Right forelimb (tissue), 1 donor: Measurements from ENCODE around the gene SLC25A13.
"Not testable (repeated sequence)": the region's sequence is repeated elsewhere in the genome, so short reads cannot be mapped to it uniquely, and the experiment has no call there.

Experiments used
- DNase-seq: peaks from one replicate; pipeline ENCODE4 v3.0.0-alpha.2; 2018

Gene SLC25A13

GRCh38 chr7:96297876-96298275, 24.0 kb downstream of the SLC25A13 start:
- DNase-seq = no peak

- not testable (repeated sequence) for DNase-seq
Measured at GRCh38 chr7:96297446-96297845, 24.5 kb downstream of the SLC25A13 start.

- DNase-seq = not testable (repeated sequence)
Measured at GRCh38 chr7:96293911-96294310, 28.0 kb downstream of the SLC25A13 start.

DNA sequence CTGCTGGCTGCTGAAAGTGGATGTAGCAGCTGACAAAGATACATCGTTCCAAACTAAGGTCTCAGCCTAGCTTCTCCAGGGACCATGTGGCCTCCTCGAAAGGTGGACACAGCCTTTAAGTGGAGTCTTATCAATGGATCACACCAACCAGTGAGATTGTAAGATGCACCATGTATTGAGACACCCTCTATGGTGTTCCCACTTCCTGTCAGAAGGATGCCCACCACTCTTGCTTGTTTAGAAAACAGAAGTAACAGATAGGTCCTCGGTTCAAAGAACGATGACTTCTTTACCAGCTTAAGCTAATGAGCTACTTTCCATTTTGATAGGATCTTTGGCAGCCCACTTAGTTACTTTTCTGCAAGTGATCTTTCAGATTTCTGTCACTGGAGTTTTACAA, 34.3 kb downstream of the SLC25A13 start:
- no peak for DNase-seq

- DNase-seq = no peak
Measured at GRCh38 chr7:96287132-96287531, 34.8 kb downstream of the SLC25A13 start.

DNA sequence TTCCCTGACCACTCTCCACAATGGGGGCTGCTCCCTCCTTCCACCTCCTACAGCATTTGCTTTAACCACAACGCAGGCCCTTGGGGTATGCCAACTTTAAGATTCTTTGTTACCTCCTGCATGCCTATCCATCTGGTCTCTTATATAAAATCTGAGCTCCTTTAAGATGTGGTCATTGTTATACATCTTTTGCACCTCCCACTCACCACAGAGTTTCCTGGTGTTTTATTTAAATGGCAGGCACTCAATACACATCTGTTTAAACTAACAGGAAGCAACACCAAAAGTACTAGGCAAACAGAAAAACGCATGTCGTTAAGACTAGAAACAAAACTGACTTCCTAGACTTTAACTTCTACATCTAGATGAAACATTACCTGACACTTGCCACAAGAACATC, 36.3 kb downstream of the SLC25A13 start:
- no peak for DNase-seq

DNA sequence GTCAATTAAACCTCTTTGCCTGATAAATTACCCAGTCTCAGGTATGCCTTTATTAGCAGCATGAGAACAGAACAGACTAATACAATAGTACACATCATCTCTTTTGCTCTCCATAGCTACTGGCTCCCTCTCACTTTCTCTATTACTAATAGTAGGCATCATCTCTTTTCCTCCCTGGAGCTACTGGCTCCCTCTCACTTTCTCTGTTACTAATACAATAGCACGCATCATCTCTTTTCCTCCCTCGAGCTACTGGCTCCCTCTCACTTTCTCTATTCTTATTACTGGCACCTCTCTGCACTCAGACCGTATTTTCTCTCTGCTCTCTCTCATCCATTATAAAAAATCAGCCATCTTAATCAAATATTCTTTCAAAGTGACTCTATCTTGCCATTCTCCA, 37.1 kb downstream of the SLC25A13 start:
- no peak for DNase-seq

DNA sequence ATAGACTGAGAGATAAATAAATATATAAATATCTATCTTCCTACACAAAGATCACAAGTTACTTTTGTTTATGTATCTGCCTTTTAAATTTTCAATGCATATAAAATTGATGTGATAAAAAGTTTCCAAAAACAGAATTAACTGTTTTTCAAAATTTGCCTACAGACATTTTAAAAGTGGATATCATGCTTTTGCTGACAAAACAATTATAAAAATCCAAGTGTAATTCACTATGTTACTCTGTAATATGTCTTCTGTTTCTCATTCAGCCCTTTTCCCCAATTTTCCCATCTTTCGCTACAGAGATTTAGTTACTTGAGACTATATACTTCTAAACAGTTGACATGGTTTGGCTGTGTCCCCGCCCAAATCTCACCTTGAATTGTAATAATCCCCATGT, 37.7 kb downstream of the SLC25A13 start:
- no peak for DNase-seq

GRCh38 chr7:96282835-96283234, 39.1 kb downstream of the SLC25A13 start:
- DNase-seq = no peak

DNA sequence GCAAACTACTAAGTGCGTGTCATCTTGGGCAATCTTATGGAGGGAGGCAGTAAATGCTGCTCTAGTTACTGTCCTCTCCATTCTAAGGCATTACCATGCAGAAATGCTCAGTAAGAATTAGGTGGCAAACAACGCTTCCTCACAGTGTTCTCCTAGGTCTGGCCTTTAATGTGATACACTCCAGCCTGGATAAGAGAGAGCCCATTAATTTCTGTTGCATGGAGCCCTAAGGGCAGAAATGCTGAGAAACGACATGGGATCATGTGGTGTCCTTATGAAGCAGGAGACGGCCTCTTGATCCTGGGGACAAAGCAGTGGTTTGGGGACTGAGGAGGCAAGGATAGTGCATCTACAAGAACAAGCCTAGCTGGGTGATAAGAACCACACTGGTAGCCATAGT, 44.0 kb downstream of the SLC25A13 start:
- no peak for DNase-seq

- no peak for DNase-seq
Measured at GRCh38 chr7:96276019-96276418, 45.9 kb downstream of the SLC25A13 start.

DNA sequence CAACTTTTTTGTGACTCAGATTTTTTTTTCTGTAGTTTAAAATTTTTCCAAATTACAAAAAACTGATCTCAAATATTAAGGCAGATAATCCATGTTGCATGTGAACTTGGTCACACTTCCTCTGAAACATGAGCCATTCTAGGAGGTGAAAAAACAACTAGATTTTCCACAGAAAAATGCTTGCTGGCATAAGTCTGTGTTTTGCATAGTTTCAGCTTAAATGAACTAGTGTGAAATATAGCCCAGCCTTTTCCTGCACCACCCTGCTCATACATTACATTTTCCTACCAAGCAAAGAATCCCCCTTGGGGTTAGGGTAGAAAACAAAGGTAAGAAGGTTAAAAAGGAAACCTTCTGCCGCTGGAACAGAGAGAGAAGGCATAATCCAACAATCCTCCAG, 48.2 kb downstream of the SLC25A13 start:
- DNase-seq = no peak

DNA sequence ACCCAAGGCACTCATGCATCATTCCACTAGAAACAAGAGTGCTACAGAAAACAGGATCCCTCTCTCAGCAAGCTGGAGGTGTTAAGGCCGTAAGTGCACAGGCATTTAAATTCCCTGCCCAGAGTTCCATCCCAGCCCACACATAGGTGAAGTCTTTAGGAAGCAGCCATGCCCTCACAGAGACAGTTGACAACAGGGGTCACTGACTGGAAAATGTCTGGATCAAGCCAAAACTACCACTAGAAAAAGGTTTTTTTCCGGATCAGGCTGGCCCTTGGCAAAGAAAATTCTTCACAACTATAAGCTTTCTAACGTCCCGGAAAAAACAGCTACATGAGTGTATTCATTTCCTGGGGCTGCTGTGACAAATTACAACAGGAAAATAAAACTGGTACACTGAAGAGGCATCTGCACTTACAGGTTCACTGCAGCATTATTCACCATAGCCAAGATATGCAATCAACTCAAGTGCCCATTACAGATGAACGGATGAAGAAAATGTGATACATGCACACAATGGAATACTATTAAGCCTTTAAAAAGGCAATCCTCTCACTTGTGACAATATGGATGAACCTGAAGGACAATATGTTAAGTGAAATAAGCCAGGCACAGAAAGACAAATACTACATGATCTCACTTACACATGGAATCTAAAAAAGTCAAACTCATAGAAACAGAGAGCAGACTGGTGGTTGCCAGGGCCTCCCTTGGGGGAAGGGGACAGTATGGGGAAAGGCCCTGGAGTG, 52.5 kb downstream of the SLC25A13 start:
- no peak for DNase-seq

DNA sequence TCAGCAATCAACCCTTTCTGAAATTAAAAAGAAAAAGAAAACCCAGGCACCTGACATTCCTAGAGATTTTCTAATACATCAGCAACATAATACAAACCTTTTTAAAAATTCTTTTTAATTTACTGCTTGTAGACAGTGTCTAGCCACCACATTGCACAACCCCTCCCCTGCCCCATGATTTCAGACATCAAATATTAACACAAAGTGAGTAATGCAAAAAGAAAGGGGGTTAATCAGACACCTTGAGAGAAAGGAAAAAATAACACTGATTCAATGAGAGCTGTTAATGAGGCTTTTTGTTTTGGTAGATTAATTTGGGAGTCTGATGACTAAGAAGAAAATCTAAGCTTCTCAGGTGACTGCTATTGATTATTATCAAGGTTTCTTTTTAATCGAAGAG, 55.3 kb downstream of the SLC25A13 start:
- DNase-seq = no peak

- no peak for DNase-seq
Measured at GRCh38 chr7:96266015-96266414, 55.9 kb downstream of the SLC25A13 start.

- no peak for DNase-seq
Measured at GRCh38 chr7:96253964-96254363, 67.9 kb downstream of the SLC25A13 start.

DNA sequence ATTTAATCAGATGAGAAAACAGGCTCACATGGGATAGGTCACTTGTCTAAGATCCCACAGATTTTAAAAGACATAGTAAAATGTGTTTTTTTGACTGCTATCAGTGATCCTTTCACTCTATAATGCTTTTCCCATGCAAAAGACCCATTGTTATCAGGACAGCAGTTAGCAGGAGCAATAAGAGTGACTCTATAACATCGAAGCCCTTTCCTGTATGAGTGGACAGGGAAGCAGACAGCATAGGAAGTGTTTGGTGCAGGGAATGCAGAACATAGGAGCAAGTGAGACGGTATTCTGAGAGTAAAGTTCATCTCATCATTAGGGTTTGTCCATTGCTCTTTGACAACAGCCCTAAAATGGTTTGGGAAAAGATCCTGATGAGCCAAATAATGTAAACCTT, 68.5 kb downstream of the SLC25A13 start:
- no peak for DNase-seq

GRCh38 chr7:96250776-96251361, 71.0 kb downstream of the SLC25A13 start:
- no peak for DNase-seq

GRCh38 chr7:96248405-96248804, 73.5 kb downstream of the SLC25A13 start:
- no peak for DNase-seq

- no peak for DNase-seq
Measured at GRCh38 chr7:96246919-96247318, 75.0 kb downstream of the SLC25A13 start.

DNA sequence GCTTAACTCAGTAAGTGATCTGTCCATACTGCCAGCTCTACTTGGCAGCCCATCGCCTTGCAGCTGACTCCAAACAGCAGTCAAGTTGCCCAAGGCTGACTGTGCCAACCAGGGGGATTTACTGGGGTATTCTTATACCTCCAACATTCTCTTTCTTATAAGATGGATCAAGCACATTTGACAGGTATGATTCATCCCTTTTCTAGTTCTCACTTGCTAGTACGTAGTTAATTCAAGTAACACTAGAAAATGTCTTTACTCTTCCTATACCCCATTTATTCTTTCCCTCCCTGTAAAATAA, 77.0 kb downstream of the SLC25A13 start:
- DNase-seq = no peak

GRCh38 chr7:96244244-96244991, 77.5 kb downstream of the SLC25A13 start:
- no peak for DNase-seq

- DNase-seq = no peak
Measured at GRCh38 chr7:96243241-96243640, 78.7 kb downstream of the SLC25A13 start.

- no peak for DNase-seq
Measured at GRCh38 chr7:96241855-96242254, 80.0 kb downstream of the SLC25A13 start.
